HG03064 (cell line): Measurements from ENCODE around the gene EXOC2.
"Not testable (repeated sequence)": the region's sequence is repeated elsewhere in the genome, so short reads cannot be mapped to it uniquely, and the experiment has no call there.

Experiments
- ATAC-seq: cut with Tn5 transposase; IDR thresholded peaks from one replicate; pipeline ENCODE4 v1.9.1; 2021; ENCODE audit warnings: low read depth; ENCODE audit not compliant: unreplicated experiment

The EXOC2 gene

DNA sequence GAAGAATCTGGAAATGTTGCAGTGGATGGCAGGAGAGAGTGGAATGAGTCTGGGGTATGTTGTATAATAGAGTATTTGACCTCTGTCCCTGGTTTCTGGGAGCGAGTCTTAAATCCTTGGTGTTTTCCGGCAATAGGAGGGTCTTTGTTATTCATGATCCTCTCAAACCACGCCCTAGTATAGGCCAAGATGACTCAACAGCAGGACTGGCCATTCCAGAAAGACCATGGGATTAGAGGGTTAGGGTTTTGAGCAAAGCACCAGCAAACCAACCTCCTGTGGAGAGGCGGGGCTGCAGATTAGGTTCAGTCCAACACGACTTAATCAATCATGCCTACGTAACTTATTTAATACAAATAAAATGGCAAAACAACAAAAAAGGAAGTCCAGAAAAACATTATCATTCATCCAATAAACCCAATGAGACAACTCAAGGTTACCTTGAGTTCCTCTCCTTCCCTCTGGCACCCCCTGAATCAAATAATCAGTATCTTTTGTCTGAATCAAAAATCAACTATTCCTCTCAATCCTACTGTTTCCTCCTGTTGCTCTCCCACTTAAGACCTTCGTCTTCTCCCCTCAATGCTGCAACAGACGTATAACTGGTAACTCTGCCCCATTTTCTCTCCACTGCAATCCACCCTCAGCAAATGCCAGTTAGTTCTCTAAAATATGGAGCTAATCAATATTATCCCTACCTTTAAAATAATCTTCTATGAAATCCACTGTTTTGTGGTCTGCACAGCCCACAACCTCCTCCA is 51.5 kb downstream of the EXOC2 start:
- ATAC-seq = no peak

DNA sequence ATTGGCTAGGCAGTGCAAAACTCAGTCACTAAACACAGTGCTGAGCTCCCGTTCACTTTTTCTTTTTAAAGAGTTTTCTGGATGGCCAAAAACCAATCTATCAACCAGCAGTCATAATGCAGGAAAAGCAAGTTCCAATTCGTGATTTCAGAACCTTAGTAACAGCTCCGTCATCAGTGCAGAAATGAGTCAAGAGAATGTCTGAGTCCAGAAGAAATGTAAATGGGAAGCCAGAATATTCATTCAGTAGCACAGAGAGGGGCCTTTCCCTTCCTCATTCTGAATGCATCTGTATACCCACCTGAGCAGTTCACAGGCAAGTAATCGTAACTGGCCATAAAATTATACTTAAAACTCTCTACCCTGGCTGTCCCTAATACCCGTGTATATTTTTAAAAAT is 56.5 kb downstream of the EXOC2 start:
- ATAC-seq = no peak

DNA sequence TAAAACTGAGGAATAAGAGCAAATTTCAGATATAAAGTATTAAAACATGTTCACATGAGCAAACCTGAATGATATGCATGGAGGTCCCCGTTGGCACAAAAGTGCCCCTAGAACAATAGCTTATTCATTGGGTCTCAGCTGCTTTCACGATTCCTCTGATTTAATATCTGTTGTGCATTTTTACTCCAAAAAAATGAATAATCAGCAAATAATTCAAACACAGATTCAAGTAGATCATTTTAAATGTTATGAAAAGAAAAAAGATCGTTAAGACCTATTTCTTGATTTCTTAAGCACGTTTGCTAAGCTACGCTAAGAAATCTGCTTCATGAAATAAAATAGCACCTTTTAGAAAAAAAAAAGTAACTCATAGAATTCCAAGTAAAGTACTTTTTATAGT is 57.7 kb downstream of the EXOC2 start:
- ATAC-seq = no peak

DNA sequence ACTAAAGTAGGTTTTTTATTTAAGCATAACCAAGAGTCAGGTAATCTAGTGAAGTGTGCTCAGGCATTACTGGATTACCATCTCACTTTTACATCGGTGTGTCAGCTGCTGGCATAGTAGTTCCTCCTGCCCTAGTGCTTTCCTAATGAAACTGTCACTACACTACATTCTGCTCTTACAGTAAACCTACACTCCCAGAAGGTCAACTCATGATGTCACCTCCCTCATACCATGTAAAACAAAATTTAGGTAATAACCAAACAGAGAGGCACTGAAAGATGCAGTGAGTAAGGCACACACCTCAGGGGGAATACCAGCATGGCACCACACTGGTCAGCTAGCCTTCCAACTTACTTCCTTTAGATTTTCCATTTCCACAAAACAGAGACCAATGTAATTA is 59.3 kb downstream of the EXOC2 start:
- ATAC-seq = no peak

DNA sequence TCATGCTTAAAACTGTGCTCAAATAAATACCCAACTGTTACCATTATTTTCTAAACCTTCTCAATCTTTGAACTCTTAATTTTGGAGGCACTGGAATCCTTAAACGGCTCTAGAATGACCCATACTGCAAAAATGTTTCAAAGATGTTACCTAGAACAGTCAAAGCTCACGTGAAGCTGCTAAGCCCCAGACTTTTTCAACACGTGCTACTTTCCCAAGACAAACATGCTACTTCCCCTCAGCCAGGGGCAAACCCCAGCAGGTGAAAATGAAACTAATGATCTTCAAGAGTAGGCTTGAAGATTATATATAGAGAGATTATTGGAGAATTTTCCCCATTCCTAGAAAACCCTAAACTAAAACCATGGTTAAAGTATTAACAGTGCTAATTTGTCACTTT is 64.2 kb downstream of the EXOC2 start:
- ATAC-seq = no peak

DNA sequence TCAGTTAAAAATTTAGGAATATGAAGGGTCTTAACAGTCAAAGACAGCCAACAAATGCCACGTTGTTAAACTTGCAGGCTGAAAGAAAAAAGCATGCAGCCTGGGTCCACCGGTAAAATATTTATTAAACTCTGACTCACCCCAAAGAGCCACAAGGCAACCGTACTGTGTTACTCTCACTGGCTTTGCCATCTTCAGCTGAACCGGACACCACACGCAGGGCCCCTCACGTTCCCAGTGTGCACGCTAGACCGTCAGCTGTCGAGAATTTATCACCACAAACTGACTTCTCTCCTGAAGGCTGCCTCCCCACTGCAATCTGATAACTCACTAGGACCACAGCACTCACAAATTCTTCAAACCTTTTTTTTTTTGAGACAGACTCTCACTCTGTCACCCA is 66.7 kb downstream of the EXOC2 start:
- no peak for ATAC-seq

DNA sequence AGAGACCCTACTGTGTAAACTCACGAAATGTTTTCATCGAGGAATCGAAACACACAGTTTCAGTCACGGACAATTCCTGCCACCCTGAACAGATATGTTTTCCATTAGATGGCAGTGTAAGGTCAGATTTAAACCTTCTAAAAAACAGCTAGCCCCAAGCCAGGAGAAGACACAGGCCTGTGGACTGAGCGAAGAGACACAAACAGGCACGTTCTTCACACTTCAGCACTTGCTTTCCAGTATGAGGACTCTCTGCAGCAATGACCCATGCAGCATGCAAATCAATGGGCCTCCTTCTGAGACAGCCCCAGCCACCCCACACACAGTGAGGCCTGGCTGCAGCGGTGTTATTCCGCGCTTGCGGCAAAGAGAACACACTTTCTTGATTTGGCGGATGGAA is 68.0 kb downstream of the EXOC2 start:
- ATAC-seq = no peak

DNA sequence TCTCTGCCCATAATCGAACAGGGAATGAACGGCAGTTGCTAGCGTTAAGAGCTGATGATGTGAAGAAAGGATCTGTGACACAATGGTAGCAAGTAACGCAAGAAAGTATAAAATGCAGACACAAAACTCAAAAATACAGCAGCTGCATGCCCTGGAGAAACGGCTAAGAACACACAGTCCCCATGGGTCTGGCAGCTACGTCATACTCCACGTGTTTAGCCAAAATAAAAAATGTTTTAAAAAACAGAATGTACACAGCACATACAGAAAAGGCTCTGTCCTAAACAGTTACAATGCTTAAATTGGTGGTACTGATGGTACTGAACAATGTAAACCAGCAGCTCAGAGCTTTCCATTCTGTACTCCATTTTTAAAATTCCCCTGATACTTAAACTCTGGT is 70.5 kb downstream of the EXOC2 start:
- no peak for ATAC-seq

DNA sequence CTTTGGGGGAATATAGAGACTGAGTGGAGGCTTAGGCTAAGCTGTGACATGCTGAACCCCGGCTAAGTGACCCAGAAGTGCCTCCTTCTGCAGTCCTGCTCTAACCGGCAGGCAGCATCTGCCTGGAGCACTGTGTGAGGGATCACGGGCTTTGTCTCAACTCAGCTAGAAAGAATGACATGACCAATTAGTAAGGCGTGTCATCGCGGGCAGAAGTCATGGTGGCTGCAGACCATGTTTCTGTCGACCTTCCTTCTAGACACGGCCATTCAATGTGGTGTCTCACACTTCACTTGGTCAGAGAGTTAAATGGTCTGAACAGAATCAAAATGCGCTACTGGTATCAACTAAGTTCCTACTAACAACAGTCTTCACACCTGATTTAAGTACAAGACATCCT is 71.0 kb downstream of the EXOC2 start:
- no peak for ATAC-seq

GRCh38 chr6:620950-621349 is 72.0 kb downstream of the EXOC2 start:
- ATAC-seq = no peak

DNA sequence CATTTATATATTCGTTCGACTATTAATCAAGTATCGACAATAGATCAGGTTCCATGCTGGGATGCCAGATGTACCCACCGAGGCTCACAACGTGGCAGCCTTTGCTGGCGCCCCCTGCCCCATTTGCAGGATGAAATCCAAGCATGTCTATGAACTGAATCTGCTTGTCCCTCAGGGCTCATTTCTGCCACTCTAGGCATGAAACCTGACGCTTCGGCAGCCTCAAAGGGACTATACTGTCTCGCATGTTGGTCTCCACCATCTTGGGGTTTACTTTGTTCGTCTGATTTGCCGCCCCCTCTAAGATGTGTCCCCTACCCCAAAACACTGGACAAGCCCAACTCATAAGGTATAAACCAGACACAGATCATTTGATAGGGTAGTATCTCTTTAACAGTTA is 72.8 kb downstream of the EXOC2 start:
- ATAC-seq = no peak

DNA sequence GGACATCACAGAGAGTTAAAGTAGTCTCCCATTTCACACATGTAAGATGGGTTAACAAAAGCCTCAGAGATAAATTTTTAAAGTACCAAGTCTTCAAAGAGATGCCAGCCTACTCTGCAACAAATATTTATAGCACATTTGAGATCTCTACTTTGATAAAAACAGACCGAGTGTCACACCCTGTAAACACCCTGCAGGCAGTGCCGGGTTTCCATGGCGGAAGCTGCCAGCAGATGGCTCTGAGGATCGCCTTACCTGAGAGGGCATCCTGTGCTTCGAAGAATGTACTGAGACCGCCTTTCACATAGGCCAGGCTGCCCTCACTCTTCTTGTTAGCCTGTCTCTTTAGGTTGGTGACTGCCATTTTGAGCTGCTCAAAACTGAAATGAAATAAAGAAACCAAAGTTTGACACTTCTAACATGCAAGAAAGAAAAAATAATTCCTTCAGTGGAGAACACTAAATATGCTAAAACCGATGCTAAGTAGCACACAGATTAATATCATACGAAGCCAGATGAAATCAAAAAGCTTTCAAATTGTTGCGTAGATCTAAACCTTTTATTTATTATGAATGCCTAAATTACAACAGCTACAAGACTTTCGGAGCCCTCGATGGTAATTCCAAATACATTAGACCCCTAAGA is 75.4 kb downstream of the EXOC2 start:
- ATAC-seq = no peak

DNA sequence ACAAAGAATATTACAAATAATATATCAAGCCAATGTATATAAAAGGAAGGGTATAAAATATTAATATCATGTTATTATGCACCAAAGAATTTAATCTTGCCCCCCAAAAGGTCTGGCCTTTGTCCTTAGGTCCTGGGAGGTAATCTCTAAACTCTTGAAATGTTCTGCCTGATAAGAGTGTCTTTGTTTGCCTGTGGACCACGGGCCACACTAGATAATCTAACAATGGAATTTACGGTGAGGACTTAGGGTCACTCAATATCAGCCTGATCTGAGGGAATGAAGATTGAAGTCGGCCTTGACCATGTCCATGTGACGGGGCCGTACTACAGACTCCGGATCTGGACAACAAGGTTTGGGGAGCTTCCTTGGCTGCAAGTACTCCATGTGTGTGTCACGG is 79.0 kb downstream of the EXOC2 start:
- ATAC-seq = no peak

- no peak for ATAC-seq
Measured at GRCh38 chr6:611928-612327, 81.0 kb downstream of the EXOC2 start.

GRCh38 chr6:610882-611281 is 82.1 kb downstream of the EXOC2 start:
- no peak for ATAC-seq

- ATAC-seq = no peak
Measured at GRCh38 chr6:609905-610304, 83.0 kb downstream of the EXOC2 start.

GRCh38 chr6:606829-607379 is 86.0 kb downstream of the EXOC2 start:
- ATAC-seq = no peak

GRCh38 chr6:605895-606294 is 87.0 kb downstream of the EXOC2 start:
- ATAC-seq = not testable (repeated sequence)

DNA sequence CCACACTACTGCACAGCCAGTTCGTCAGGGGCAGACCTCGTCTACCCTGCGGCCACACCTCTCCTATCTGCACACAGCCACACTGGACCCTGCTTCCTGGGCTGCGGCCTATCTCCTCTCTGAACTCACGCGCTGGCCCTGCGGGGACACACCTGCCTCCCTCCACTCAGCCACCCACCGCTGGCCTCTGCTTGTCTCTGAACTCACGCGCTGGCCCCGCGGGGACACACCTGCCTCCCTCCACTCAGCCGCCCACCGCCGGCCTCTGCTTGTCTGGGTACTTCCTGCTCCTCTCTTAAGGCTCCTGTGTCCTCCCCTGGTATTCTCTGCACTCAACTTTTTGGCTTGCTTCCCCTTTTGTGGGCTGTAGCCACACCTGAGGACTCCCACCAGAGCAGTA is 88.4 kb downstream of the EXOC2 start:
- no peak for ATAC-seq

DNA sequence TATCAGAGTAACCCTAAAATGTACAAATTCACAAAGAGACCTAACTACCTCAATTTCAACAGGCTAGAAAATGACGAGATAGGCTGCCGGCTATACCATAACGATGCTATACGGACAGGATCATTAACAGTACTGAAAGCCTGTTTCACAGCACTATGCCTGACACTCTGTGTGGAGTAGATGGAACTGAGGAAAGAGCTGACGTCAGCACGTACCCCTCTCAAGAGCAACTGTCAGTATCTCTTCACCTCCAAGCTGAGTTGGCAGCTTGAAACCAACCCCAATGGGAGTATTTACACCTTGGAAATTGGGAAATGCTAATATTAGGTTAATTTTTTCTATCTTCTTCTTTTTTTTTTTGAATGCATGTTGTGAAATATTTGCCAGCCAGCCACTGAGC is 89.7 kb downstream of the EXOC2 start:
- ATAC-seq = no peak

DNA sequence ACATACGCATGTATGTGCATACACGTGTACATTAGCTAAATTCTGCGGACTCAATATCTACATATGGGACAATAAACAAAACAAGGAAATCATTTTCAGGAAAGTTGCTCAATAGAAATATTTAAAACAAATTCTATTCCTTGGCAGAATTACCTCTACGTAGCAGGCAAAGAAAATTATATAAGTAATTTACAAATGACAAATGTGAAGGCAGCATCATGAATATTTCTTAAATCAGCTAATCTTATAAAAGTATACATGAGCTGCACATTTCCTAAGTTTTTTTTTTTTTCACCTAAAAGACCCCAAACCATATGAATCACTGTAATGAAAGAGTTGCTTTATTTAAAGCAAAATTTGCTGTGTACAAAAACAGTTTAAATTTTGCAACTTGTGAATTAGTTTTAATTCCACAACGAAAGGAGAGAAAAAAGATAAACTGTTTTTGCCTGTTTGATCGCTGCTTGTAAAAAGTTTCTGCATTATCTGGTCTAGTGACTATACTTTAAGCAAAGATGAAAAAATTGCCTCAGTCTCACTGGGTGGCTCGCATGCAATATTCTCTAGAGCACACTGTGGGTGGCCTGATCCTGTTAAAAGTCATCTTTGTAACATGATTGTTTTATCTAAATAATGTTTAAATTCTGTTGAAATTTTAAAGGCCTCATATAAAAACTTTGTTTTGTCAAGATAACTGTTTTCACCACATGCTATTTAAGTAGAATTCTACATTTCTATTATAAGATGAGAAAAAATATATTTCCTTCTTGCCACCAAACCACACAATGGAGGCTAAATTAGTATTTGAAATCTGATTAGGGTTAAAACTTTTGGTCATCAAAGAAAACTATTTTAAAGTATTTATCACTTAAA is 93.1 kb downstream of the EXOC2 start:
- no peak for ATAC-seq
